ENCODE data around the gene QKI.

Gene QKI

GRCh38 chr6:163579880-163580295 lies 165.4 kb downstream of the QKI start:
- H3K4me3 ChIP-seq (ENCODE audit: low read depth, low read length) = no peak overlapping the region
- peak; percentile 30 for TF ChIP-seq CTCF (IDR thresholded peaks at IDR 0.05; ENCODE audit: low read depth, low read length, missing control alignments)
- in situ Hi-C loops (cut with HindIII; ENCODE audit: low sequenced_read_pairs) = no loop called here
- no peak for DNase-seq (ENCODE audit: low read depth)

- no peak for TF ChIP-seq CTCF (IDR thresholded peaks at IDR 0.05; ENCODE audit: low read depth, low read length, missing control alignments)
- DNase-seq (ENCODE audit: low read depth) = no peak
- in situ Hi-C loops (cut with HindIII; ENCODE audit: low sequenced_read_pairs) = no loop called here
- H3K4me3 ChIP-seq (ENCODE audit: low read depth, low read length) = no peak overlapping the region
These were observed 166.0 kb downstream of the QKI start for GRCh38 chr6:163580311-163581030.

- H3K4me3 ChIP-seq (ENCODE audit: low read depth, low read length) = no peak overlapping the region
- no peak for DNase-seq (ENCODE audit: low read depth)
- TF ChIP-seq CTCF (IDR thresholded peaks at IDR 0.05; ENCODE audit: low read depth, low read length, missing control alignments) = no peak
- in situ Hi-C loops (cut with HindIII; ENCODE audit: low sequenced_read_pairs) = no loop called here
These were observed 169.0 kb downstream of the QKI start for GRCh38 chr6:163583558-163583957.

- DNase-seq (ENCODE audit: low read depth) = peak; percentile 54
- H3K4me3 ChIP-seq (ENCODE audit: low read depth, low read length) = no peak overlapping the region
- in situ Hi-C loops (cut with HindIII; ENCODE audit: low sequenced_read_pairs) = no loop called here
- TF ChIP-seq CTCF (IDR thresholded peaks at IDR 0.05; ENCODE audit: low read depth, low read length, missing control alignments) = no peak
These were observed 171.5 kb downstream of the QKI start for GRCh38 chr6:163585932-163586437.

GRCh38 chr6:163586888-163587287 lies 172.4 kb downstream of the QKI start:
- no peak overlapping the region for H3K4me3 ChIP-seq (ENCODE audit: low read depth, low read length)
- in situ Hi-C loops (cut with HindIII; ENCODE audit: low sequenced_read_pairs) = no loop called here
- DNase-seq (ENCODE audit: low read depth) = no peak
- no peak for TF ChIP-seq CTCF (IDR thresholded peaks at IDR 0.05; ENCODE audit: low read depth, low read length, missing control alignments)

- in situ Hi-C loops (cut with HindIII; ENCODE audit: low sequenced_read_pairs) = no loop called here
- no peak overlapping the region for H3K4me3 ChIP-seq (ENCODE audit: low read depth, low read length)
- no peak for TF ChIP-seq CTCF (IDR thresholded peaks at IDR 0.05; ENCODE audit: low read depth, low read length, missing control alignments)
- no peak for DNase-seq (ENCODE audit: low read depth)
These were observed 173.9 kb downstream of the QKI start for GRCh38 chr6:163588220-163588919.

Data from astrocyte of the cerebellum (primary cell).